Thyroid gland (tissue), 4 donors: ENCODE measurements around the gene POLR2J2. TPM values are rescaled to one million over a fixed set of nuclear protein-coding genes. Genes with fewer than 3 reads are reported as not detected.
"Not testable (repeated sequence)": the region's sequence is repeated elsewhere in the genome, so short reads cannot be mapped to it uniquely, and the experiment has no call there.

Experiments used
- DNase-seq, 2 donors: peaks; one replicate each; pipeline ENCODE4 v3.0.0-alpha.2; 2019
- H3K27ac ChIP-seq, 3 donors: fragments of 200-600 bp; sonication (generic); 1 replicate in 2 of 3; 2 replicates in 1 of 3; pipeline ENCODE4 v1.5.1; 2016 to 2019; ENCODE audit warnings: mild to moderate bottlenecking in 1 of 3, moderate library complexity in 1 of 3
- H3K27me3 ChIP-seq: fragments of 200-600 bp; sonication (generic); one replicate; pipeline ENCODE4 v1.5.1; 2019
- H3K36me3 ChIP-seq, 2 donors: fragments of 200-600 bp; sonication (generic); one replicate each; pipeline ENCODE4 v1.5.1; 2016 to 2019
- H3K4me1 ChIP-seq, 2 donors: fragments of 200-600 bp; sonication (generic); one replicate each; pipeline ENCODE4 v1.5.1; 2017 to 2019
- H3K4me3 ChIP-seq, 3 donors: fragments of 200-600 bp; sonication (generic); replicated peaks in 1 of 3; 1 replicate in 2 of 3; 2 replicates in 1 of 3; pipeline ENCODE4 v1.5.1; 2016; ENCODE audit warnings: mild to moderate bottlenecking in 1 of 3
- H3K9me3 ChIP-seq: fragments of 200-600 bp; sonication (generic); one replicate; pipeline ENCODE4 v1.5.1; 2017
- WGBS, 2 donors: methylation state at CpG; one replicate each; pipeline ENCODE4 v1.1.5; 2017; 5-methylcytosine and 5-hydroxymethylcytosine counted together
- intact Hi-C: fragments of 100-400 bp; cut with DNase I; formaldehyde crosslinking; loops from one replicate; pipeline ENCODE4 v1.15.1; 2023
- total RNA-seq, 4 donors: library from RNA; depleted of rRNA; stranded (reverse); fragments of >200 nt; gene quantifications; one replicate each; pipeline ENCODE4 v1.2.3, GENCODE V29; 2016

Gene POLR2J2
- 10 to 100 TPM in 1 of 4 donors, 1 to 10 TPM in 3; 2.0 to 10.3 (median 3.0) TPM for total RNA-seq

- WGBS, 2 donors: no CpG with 5 or more reads among the region's 63 CpGs
- DNase-seq: peak in 1 of 2 donors; percentile 80
- H3K4me1 ChIP-seq, intact Hi-C loops, H3K36me3 ChIP-seq, H3K9me3 ChIP-seq, H3K27me3 ChIP-seq, H3K27ac ChIP-seq: not testable (repeated sequence)
- H3K4me3 ChIP-seq: peak within 1 kb of the TSS in 1 of 3 donors; percentile 6
These were observed at the start of gene POLR2J2 for GRCh38 chr7:102671166-102671955. Gene POLR2J2, minus strand, starts transcription at chr7:102671663. Its CDS starts 62 bp downstream, at chr7:102671601.

GRCh38 chr7:102718491-102718890, 47.0 kb upstream of the POLR2J2 start:
- H3K36me3 ChIP-seq, intact Hi-C loops, H3K27me3 ChIP-seq, DNase-seq, H3K27ac ChIP-seq, H3K9me3 ChIP-seq, H3K4me3 ChIP-seq, H3K4me1 ChIP-seq: not testable (repeated sequence)

- H3K9me3 ChIP-seq, H3K36me3 ChIP-seq, DNase-seq, H3K4me1 ChIP-seq, H3K27ac ChIP-seq, H3K4me3 ChIP-seq, intact Hi-C loops, H3K27me3 ChIP-seq: not testable (repeated sequence)
- 71 to 90% methylated on average over 2 to 3 of the region's 3 CpGs for WGBS, 2 donors
These were observed 44.3 kb upstream of the POLR2J2 start for GRCh38 chr7:102715718-102716117.

- H3K27me3 ChIP-seq, intact Hi-C loops, DNase-seq, H3K4me3 ChIP-seq, H3K36me3 ChIP-seq, H3K4me1 ChIP-seq, H3K27ac ChIP-seq, H3K9me3 ChIP-seq: not testable (repeated sequence)
- WGBS, 2 donors: 68 to 69% methylated on average over 6 of the region's 6 CpGs
These were observed 43.5 kb upstream of the POLR2J2 start for GRCh38 chr7:102714774-102715522.

GRCh38 chr7:102713691-102714080, 42.2 kb upstream of the POLR2J2 start:
- WGBS, 2 donors: no CpG with 5 or more reads among the region's 1 CpG
- H3K9me3 ChIP-seq, H3K27ac ChIP-seq, H3K36me3 ChIP-seq, intact Hi-C loops, DNase-seq, H3K27me3 ChIP-seq, H3K4me3 ChIP-seq, H3K4me1 ChIP-seq: not testable (repeated sequence)

GRCh38 chr7:102713011-102713690, 41.7 kb upstream of the POLR2J2 start:
- not testable (repeated sequence) for H3K36me3 ChIP-seq, H3K27ac ChIP-seq

GRCh38 chr7:102698962-102699750, 27.7 kb upstream of the POLR2J2 start:
- WGBS, 2 donors: 70 to 71% methylated on average over 9 of the region's 9 CpGs

More at GRCh38 chr7:102713011-102713690, 41.7 kb upstream of the POLR2J2 start:
- DNase-seq, H3K4me1 ChIP-seq, H3K27me3 ChIP-seq, intact Hi-C loops, H3K4me3 ChIP-seq, H3K9me3 ChIP-seq: not testable (repeated sequence)
- 51 to 62% methylated on average over 5 of the region's 5 CpGs for WGBS, 2 donors

GRCh38 chr7:102697642-102698512, 26.4 kb upstream of the POLR2J2 start:
- H3K27me3 ChIP-seq, H3K4me3 ChIP-seq, intact Hi-C loops, H3K36me3 ChIP-seq, H3K4me1 ChIP-seq, H3K9me3 ChIP-seq, H3K27ac ChIP-seq, DNase-seq: not testable (repeated sequence)
- 67 to 88% methylated on average over 4 to 5 of the region's 5 CpGs for WGBS, 2 donors

More at GRCh38 chr7:102698962-102699750, 27.7 kb upstream of the POLR2J2 start:
- H3K9me3 ChIP-seq, H3K27ac ChIP-seq, H3K4me3 ChIP-seq, H3K27me3 ChIP-seq, H3K36me3 ChIP-seq, intact Hi-C loops, H3K4me1 ChIP-seq: not testable (repeated sequence)
- DNase-seq: peak; percentile 3 to 13

- H3K4me3 ChIP-seq, H3K4me1 ChIP-seq, H3K27me3 ChIP-seq, H3K9me3 ChIP-seq, DNase-seq, intact Hi-C loops, H3K36me3 ChIP-seq, H3K27ac ChIP-seq: not testable (repeated sequence)
- WGBS, 2 donors: 60 to 78% methylated on average over 1 of the region's 2 CpGs
These were observed 24.5 kb upstream of the POLR2J2 start for GRCh38 chr7:102696009-102696408.

GRCh38 chr7:102695033-102695552, 23.6 kb upstream of the POLR2J2 start:
- H3K36me3 ChIP-seq, H3K4me1 ChIP-seq, intact Hi-C loops, H3K27ac ChIP-seq, DNase-seq, H3K4me3 ChIP-seq, H3K9me3 ChIP-seq, H3K27me3 ChIP-seq: not testable (repeated sequence)
- WGBS, 2 donors: 72 to 80% methylated on average over 2 to 3 of the region's 3 CpGs

GRCh38 chr7:102694008-102694407, 22.5 kb upstream of the POLR2J2 start:
- H3K9me3 ChIP-seq, H3K27ac ChIP-seq, H3K36me3 ChIP-seq, intact Hi-C loops, H3K4me1 ChIP-seq, H3K4me3 ChIP-seq, DNase-seq, H3K27me3 ChIP-seq: not testable (repeated sequence)
- 38 to 45% methylated on average over 2 of the region's 2 CpGs for WGBS, 2 donors
